NCI-H1105 treated with DMSO at 0.1 percent for 48 hours (cell line): ENCODE results near the gene BAIAP2.
"Not testable (repeated sequence)": the region's sequence is repeated elsewhere in the genome, so short reads cannot be mapped to it uniquely, and the experiment has no call there.

Experiments
- DNase-seq: peaks from one replicate; lab custom pipeline; 2025; lab: John Stamatoyannopoulos, UW

BAIAP2 gene

GRCh38 chr17:81021531-81022343 is 13.2 kb upstream of the BAIAP2 start:
- no peak for DNase-seq

GRCh38 chr17:81022344-81022676 is 12.6 kb upstream of the BAIAP2 start:
- DNase-seq = no peak

- DNase-seq = no peak
Observed at GRCh38 chr17:81025065-81025740, 9.7 kb upstream of the BAIAP2 start.

GRCh38 chr17:81025741-81026129 is 9.2 kb upstream of the BAIAP2 start:
- no peak for DNase-seq

- no peak for DNase-seq
Observed at GRCh38 chr17:81026266-81027036, 8.5 kb upstream of the BAIAP2 start.

- peak; percentile 51 for DNase-seq
Observed at GRCh38 chr17:81027038-81027437, 7.9 kb upstream of the BAIAP2 start.

GRCh38 chr17:81027591-81028505 is 7.1 kb upstream of the BAIAP2 start:
- peak; percentile 26 for DNase-seq

- no peak for DNase-seq
Observed at GRCh38 chr17:81028506-81028858, 6.5 kb upstream of the BAIAP2 start.

- no peak for DNase-seq
Observed at GRCh38 chr17:81029859-81030258, 5.1 kb upstream of the BAIAP2 start.

GRCh38 chr17:81030312-81030711 is 4.6 kb upstream of the BAIAP2 start:
- DNase-seq = not testable (repeated sequence)

- no peak for DNase-seq
Observed at GRCh38 chr17:81030741-81031565, 4.0 kb upstream of the BAIAP2 start.

- no peak for DNase-seq
Observed at GRCh38 chr17:81031566-81032550, 3.1 kb upstream of the BAIAP2 start.

GRCh38 chr17:81032641-81033480 is 2.1 kb upstream of the BAIAP2 start:
- no peak for DNase-seq

GRCh38 chr17:81033535-81034167 is 1.3 kb upstream of the BAIAP2 start:
- DNase-seq = no peak

- no peak for DNase-seq
Observed at GRCh38 chr17:81034168-81034777, 678 bp upstream of the BAIAP2 start.

GRCh38 chr17:81035521-81036196 is 708 bp downstream of the BAIAP2 start:
- no peak for DNase-seq

GRCh38 chr17:81036197-81036941 is 1.4 kb downstream of the BAIAP2 start:
- DNase-seq = no peak
